Right lobe of liver (tissue), 6 donors: ENCODE measurements around the gene ADISSP. TPM values are rescaled to one million over a fixed set of nuclear protein-coding genes. Genes with fewer than 3 reads are reported as not detected.

ENCODE experiments used
- ATAC-seq, 4 donors: fragments of 200-7000 bp; cut with Tn5 transposase; one replicate each; pipeline ENCODE4 v1.9.1; 2020; ENCODE audit warnings: mild to moderate bottlenecking in 4 of 4, moderate library complexity in 4 of 4
- DNase-seq, 3 donors: peaks; one replicate each; pipeline ENCODE4 v3.0.0-alpha.2; 2020
- H3K27ac ChIP-seq, 3 donors: fragments of 200-600 bp; one replicate each; pipeline ENCODE4 v1.8.0; 2022
- H3K27me3 ChIP-seq, 2 donors: fragments of 200-600 bp; one replicate each; pipeline ENCODE4 v1.8.0; 2022
- H3K36me3 ChIP-seq, 4 donors: fragments of 200-600 bp; sonication (generic) in 1 of 4; one replicate each; pipeline versions ENCODE4 v1.5.1 to v1.8.0; 2017 to 2022; ENCODE audit warnings: control low read depth in 1 of 4
- H3K4me1 ChIP-seq, 4 donors: fragments of 200-600 bp; sonication (generic) in 1 of 4; one replicate each; pipeline versions ENCODE4 v1.5.1 to v1.8.0; 2017 to 2022; ENCODE audit warnings: control low read depth in 1 of 4
- H3K4me3 ChIP-seq, 3 donors: fragments of 200-600 bp; one replicate each; pipeline ENCODE4 v1.8.0; 2022
- H3K9me3 ChIP-seq, 4 donors: fragments of 200-600 bp; sonication (generic) in 1 of 4; one replicate each; pipeline versions ENCODE4 v1.5.1 to v1.8.0; 2017 to 2022; ENCODE audit warnings: control low read depth in 1 of 4
- CTCF ChIP-seq, 4 donors: fragments of 200-600 bp in 3 of 4; fragments of 450-650 bp in 1 of 4; IDR thresholded peaks; one replicate each; pipeline versions ENCODE4 v1.5.1 to v1.8.0; 2016 to 2022; ENCODE audit warnings: antibody characterized with exemption in 4 of 4, mild to moderate bottlenecking in 2 of 4
- POLR2A ChIP-seq: fragments of 450-650 bp; IDR thresholded peaks from one replicate; pipeline ENCODE4 v1.6.1; 2017; ENCODE audit warnings: antibody characterized with exemption, mild to moderate bottlenecking
- WGBS: methylation state at CpG from one replicate; pipeline ENCODE4 v1.1.6; 2018; ENCODE audit warnings: low coverage, low lambda C conversion rate; ENCODE audit not compliant: insufficient coverage; ENCODE audit errors: missing lambda C conversion rate; 5-methylcytosine and 5-hydroxymethylcytosine counted together
- intact Hi-C, 2 donors: fragments of 100-400 bp; cut with DNase I; formaldehyde crosslinking; loops; one replicate each; pipeline versions ENCODE4 v1.11.2 to v1.14.1; 2022
- total RNA-seq, 6 experiments: library from RNA; depleted of rRNA in 2 of 6; stranded (reverse); fragments of >200 nt in 2 of 6; fragmentation: NEBNext Ultra II Directional in 3 of 6; extraction: Animal tissue kit (Norgen Biotek cat#: 25700) in 3 of 6; gene quantifications; one replicate each; pipeline versions ENCODE4 v1.1.0 to v1.2.4, GENCODE V29; 2016 to 2023
- donor health status: DM: no; HTN: yes; CAD: no.
- donor health status: DM: no; HTN: no; CAD: no.
- donor health status: DM: no; HTN: no; CAD: no.
- donor health status: DM: no; HTN: yes; CAD: no.
- donor health status: DM: no; HTN: yes; CAD: no.

The ADISSP gene
- total RNA-seq, 6 experiments from 2014 or later = 9.6 to 11.7 (median 9.9) TPM

GRCh38 chr20:3812975-3813847 lies 45.7 kb upstream of the ADISSP start:
- no peaks in the 10 kb centered on the region for H3K9me3 ChIP-seq
- TF ChIP-seq POLR2A (no peak), CTCF (IDR thresholded peaks at IDR 0.05) (no peak)
- H3K4me1 ChIP-seq = peaks cover 0 to 33% (median 6%) of the 10 kb centered on the region in 4 donors
- no peaks in the 10 kb centered on the region for H3K27me3 ChIP-seq
- intact Hi-C loops = no loop called here
- ATAC-seq (no peak), DNase-seq (no peak)
- H3K36me3 ChIP-seq = no peaks in the 10 kb centered on the region
- WGBS = 74% methylated on average over 8 of the region's 8 CpGs
- no peak overlapping the region for H3K4me3 ChIP-seq
- no peak overlapping the region for H3K27ac ChIP-seq

GRCh38 chr20:3812259-3812681 lies 44.7 kb upstream of the ADISSP start:
- Histone ChIP-seq H3K27ac (peak overlapping the region; percentile 58 to 98 (median 97)), H3K4me3 (no peak overlapping the region), H3K27me3 (no peaks in the 10 kb centered on the region), H3K36me3 (no peaks in the 10 kb centered on the region), H3K4me1 (peaks cover 0 to 42% (median 12%) of the 10 kb centered on the region in 4 donors), H3K9me3 (no peaks in the 10 kb centered on the region)
- intact Hi-C loops = no loop called here
- ATAC-seq (no peak), DNase-seq (no peak)
- WGBS = 93% methylated on average over 5 of the region's 9 CpGs
- no peak for TF ChIP-seq POLR2A

GRCh38 chr20:3811467-3812258 lies 44.1 kb upstream of the ADISSP start:
- Histone ChIP-seq H3K36me3 (no peaks in the 10 kb centered on the region), H3K4me1 (peaks cover 0 to 48% (median 15%) of the 10 kb centered on the region in 4 donors), H3K27me3 (no peaks in the 10 kb centered on the region), H3K27ac (peak overlapping the region; percentile 86 to 98 (median 97)), H3K9me3 (no peaks in the 10 kb centered on the region), H3K4me3 (peak overlapping the region; percentile 22 to 44 (median 44))
- DNase-seq (peak; percentile 97 to 99 (median 98)), ATAC-seq (peak; percentile 74 to 85 (median 82))
- intact Hi-C loops = no loop called here
- WGBS = 0% methylated on average over 12 of the region's 20 CpGs
- no peak for TF ChIP-seq CTCF (IDR thresholded peaks at IDR 0.05)
- TF ChIP-seq POLR2A = peak; percentile 74

GRCh38 chr20:3808544-3808943 lies 41.0 kb upstream of the ADISSP start:
- no peaks in the 10 kb centered on the region for H3K36me3 ChIP-seq
- H3K9me3 ChIP-seq = no peaks in the 10 kb centered on the region
- TF ChIP-seq CTCF (IDR thresholded peaks at IDR 0.05) = no peak
- peak overlapping the region; percentile 86 to 95 (median 87) for H3K27ac ChIP-seq
- intact Hi-C loops = no loop called here
- WGBS = 86% methylated on average over 3 of the region's 3 CpGs
- H3K4me3 ChIP-seq = no peak overlapping the region
- H3K4me1 ChIP-seq = peaks cover 0 to 60% (median 15%) of the 10 kb centered on the region in 4 donors
- H3K27me3 ChIP-seq = no peaks in the 10 kb centered on the region
- DNase-seq = no peak
- no peak for ATAC-seq
